HG03558 (cell line): ENCODE data around the gene DHRS7B.

Source experiments
- ATAC-seq: cut with Tn5 transposase; IDR thresholded peaks from one replicate; pipeline ENCODE4 v1.9.1; 2021; ENCODE audit warnings: moderate number of reproducible peaks; ENCODE audit not compliant: unreplicated experiment; ENCODE audit errors: extremely low read depth

The DHRS7B gene

DNA sequence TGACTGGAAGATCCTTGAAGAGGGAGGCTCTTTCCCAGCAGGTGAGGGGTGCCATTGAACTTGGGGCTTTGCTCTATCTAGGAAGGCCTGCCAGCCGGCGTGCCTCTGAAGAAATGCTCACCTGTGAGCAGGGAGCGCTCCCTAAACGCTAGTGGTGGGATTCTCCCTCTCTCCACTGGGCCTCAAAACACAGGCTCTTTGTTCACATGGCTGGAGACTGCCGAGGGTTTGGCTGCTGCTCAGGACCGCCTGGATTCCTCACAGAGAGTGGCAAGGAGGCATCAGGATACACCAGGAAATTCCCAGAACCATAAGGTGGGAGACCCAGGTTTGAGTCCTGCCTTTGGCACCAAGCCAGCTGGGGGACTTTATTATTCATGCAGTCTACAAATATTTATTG, 104.8 kb downstream of the DHRS7B start:
- ATAC-seq, result no peak

DNA sequence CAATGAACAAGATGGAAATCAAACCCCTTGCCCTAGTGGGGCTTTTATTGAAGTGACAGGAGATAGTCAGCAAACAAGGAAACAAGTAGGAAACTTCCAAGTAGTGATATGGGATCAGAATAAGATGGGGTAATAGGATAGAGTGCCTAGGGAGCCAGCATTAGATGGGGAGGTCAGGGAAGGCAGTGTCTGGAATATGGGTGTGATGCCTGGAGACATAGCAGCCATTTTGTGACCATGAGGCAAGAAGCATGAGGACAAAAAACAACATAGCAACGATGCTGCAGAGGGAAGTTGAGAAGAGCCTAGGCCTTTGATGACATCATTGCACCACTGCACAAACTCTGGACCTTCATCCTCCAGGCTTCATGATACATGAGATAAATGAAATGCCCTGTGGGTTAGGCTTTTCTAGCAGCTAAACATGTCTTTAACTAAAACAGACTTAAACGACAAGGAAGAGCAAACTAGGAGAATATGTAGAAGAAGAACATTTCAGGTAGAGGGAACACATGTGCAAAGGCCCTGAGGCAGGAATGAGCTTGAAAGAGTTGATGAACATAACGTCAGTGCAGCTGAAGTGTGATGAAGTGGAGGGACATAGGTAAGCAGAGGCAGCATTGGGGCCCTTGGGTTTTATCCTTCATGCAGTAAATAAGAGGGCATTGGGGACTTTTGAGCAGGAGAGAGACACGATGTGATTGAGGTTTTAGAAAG, 105.4 kb downstream of the DHRS7B start:
- ATAC-seq, result no peak

DNA sequence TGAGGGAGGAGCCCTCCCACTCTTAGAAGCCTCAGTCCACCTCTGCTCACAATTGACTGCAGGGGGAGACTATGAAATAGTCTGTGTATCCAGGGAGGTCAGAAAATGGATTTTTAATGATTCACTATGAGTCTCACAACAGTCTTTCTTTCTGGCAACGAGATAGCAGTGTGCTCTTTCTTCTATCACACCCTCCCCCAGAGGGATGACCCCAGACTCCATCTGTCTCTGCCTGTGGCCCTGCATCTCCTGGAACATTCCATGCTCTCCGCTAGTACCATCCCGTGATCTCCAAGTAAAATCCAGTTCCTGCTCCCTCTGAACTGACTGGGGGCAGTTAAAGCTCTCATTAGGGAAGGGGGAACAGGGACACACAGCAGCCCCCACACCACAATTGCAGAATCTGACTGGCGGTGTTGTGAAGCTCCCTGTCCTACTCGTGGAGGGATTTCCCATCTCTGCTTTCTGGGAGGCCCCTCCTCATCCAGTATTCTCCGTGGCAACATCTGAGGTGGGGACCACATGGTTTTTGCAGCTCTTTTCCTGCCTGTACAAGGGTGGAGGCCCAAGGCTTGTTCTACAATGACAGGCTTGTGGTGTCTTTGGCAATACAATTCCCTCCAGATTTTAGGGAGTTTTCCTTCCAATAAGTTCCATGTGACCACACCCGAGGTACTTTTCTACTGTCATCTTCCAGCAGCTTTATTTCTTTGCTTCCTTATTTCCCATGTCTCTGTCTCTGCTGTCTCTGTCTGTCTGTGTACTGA, 107.0 kb downstream of the DHRS7B start:
- ATAC-seq, result no peak

DNA sequence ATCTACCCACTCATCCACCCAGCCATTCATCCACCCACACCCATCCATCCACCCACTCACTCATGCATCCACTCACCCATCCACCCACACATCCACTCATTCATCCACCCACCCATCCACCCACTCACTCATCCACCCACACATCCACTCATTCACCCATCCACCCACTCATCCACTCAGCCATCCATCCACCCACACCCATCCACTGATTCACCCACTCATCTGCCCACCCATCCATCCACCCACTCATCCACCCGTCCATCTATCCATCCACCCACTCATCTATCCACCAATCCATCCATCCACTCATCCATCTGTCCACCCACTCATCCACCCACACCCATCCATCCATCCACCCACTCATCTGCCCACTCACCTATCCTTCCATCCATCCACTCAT, 109.2 kb downstream of the DHRS7B start:
- ATAC-seq, result no peak

DNA sequence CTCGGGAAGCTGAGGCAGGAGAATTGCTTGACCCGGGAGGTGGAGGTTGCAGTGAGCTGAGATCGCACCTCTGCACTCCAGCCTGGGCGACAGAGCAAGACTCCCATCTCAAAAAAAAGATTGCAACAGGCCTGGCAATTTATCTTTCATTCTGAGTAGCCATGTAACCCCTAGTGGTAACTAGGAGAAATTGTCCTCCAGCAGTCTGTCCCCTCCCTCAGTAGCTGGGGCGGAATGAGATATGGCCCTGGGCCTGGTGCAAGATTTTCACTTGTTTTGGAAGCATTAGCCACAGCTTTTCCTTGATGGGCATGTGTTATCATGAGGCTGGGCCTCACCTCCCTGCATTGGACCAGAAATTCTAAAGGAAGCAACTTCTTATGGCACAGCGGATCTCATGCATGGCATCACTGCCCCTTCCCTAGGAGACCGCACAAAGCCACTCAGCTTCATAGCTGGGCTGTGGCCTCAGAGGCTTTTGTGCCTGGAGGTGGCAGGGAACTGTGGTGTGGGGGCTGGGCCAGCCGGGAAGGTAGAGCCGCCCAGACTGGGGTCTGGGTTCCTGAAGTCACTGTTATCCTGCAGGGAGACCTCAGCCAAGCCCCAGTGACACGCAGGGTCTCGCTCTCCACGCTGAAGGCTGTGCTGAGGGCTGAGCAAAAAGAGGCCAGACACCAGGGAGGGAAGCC, 113.1 kb downstream of the DHRS7B start:
- no peak for ATAC-seq

DNA sequence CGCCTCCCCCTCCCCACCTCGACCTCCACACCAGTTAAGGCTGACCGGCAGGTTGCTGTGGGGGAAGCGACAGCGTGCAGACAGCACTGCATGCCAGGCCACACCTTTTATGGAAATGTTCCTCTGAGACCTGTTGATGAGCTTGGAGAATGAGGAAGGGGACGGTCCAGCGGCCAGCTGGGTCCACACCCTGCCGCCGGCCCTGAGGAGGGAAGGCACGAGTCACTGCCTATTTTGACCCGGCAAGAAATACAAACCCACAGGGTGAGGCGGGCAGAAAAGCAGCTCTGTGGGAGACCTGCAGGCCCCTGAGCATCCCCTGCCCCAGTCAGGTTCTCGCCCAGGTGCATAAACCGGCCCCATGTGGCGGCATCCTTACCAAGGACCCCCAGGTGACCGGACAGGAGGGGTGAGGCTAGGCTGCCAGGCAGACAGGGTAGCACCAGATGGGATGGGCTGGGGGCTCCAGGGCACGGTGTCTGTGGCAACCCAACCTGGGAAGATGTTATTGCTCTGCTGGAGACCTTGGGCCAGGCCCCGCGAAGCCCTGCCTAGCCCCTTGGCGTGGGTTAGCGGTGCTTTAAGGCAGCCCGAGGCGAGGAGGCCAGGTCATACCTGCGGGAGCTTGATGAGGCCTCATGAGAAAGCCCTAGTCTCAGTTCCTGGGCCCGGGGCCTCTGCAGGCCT, 113.7 kb downstream of the DHRS7B start:
- no peak for ATAC-seq
